ENCODE results near the gene MYMK. TPM values are rescaled to one million over a fixed set of nuclear protein-coding genes. Genes with fewer than 3 reads are reported as not detected.

MYMK gene
- not detected for total RNA-seq
- long read RNA-seq: 0 reads

GRCh38 chr9:133524679-133525228 lies at the start of gene MYMK:
Gene MYMK (minus strand): TSS chr9:133524959. CDS start chr9:133524844, 115 bp downstream.
- intact Hi-C loops (cut with DNase I): no loop called here
- Histone ChIP-seq H3K4me3 (no peak within 1 kb of the TSS), H3K27me3 (ENCODE audit: low read depth) (peaks cover 3% of the 10 kb centered on the region), H3K9me3 (no peaks in the 10 kb centered on the region), H3K4me1 (peaks cover 30% of the 10 kb centered on the region), H3K27ac (no peak within 1 kb of the TSS), H3K36me3 (no peaks in the 10 kb centered on the region)
- DNase-seq: no peak
- ATAC-seq: no peak
- TF ChIP-seq CTCF (IDR thresholded peaks at IDR 0.05): no peak

- DNase-seq (no peak), ATAC-seq (no peak)
- Histone ChIP-seq H3K4me3 (no peak overlapping the region), H3K4me1 (peaks cover 22% of the 10 kb centered on the region), H3K9me3 (no peaks in the 10 kb centered on the region), H3K27me3 (ENCODE audit: low read depth) (peaks cover 4% of the 10 kb centered on the region), H3K36me3 (peaks cover 6% of the 10 kb centered on the region), H3K27ac (no peak overlapping the region)
- TF ChIP-seq CTCF (IDR thresholded peaks at IDR 0.05): no peak
- intact Hi-C loops (cut with DNase I): no loop called here
Observed at GRCh38 chr9:133573791-133574515, 49.2 kb upstream of the MYMK start.

- ATAC-seq (peak; percentile 44 to 49), DNase-seq (peak; percentile 69)
- Histone ChIP-seq H3K4me1 (peaks cover 22% of the 10 kb centered on the region), H3K27me3 (ENCODE audit: low read depth) (peaks cover 4% of the 10 kb centered on the region), H3K4me3 (no peak overlapping the region), H3K36me3 (peaks cover 6% of the 10 kb centered on the region), H3K9me3 (no peaks in the 10 kb centered on the region), H3K27ac (no peak overlapping the region)
- TF ChIP-seq CTCF (IDR thresholded peaks at IDR 0.05): no peak
- intact Hi-C loops (cut with DNase I): no loop called here
Observed at GRCh38 chr9:133572821-133573361, 48.1 kb upstream of the MYMK start.

- Histone ChIP-seq H3K9me3 (no peaks in the 10 kb centered on the region), H3K36me3 (peaks cover 6% of the 10 kb centered on the region), H3K4me1 (peaks cover 18% of the 10 kb centered on the region), H3K4me3 (no peak overlapping the region), H3K27me3 (ENCODE audit: low read depth) (no peaks in the 10 kb centered on the region), H3K27ac (no peak overlapping the region)
- DNase-seq (no peak), ATAC-seq (no peak)
- intact Hi-C loops (cut with DNase I): no loop called here
- no peak for TF ChIP-seq CTCF (IDR thresholded peaks at IDR 0.05)
Observed at GRCh38 chr9:133571896-133572595, 47.3 kb upstream of the MYMK start.

- Histone ChIP-seq H3K36me3 (peaks cover 6% of the 10 kb centered on the region), H3K27me3 (ENCODE audit: low read depth) (no peaks in the 10 kb centered on the region), H3K27ac (no peak overlapping the region), H3K9me3 (no peaks in the 10 kb centered on the region), H3K4me3 (no peak overlapping the region), H3K4me1 (peaks cover 12% of the 10 kb centered on the region)
- no peak for DNase-seq
- no peak for ATAC-seq
- intact Hi-C loops (cut with DNase I): no loop called here
- TF ChIP-seq CTCF (IDR thresholded peaks at IDR 0.05): no peak
Observed at GRCh38 chr9:133571391-133571890, 46.7 kb upstream of the MYMK start.

Data from lower lobe of right lung (tissue), 2 donors.